KG1 (cell line): ENCODE data around the gene ADCYAP1R1.
A peak's percentile ranks its signal among the peaks of the same experiment; 100 is the strongest.

ENCODE experiments used
- DNase-seq: peaks from one replicate; lab custom pipeline; 2025; lab: John Stamatoyannopoulos, UW

Gene ADCYAP1R1

GRCh38 chr7:31106303-31107105, 54.4 kb downstream of the ADCYAP1R1 start:
- DNase-seq: no peak

- no peak for DNase-seq
Observed at GRCh38 chr7:31107106-31108090, 55.3 kb downstream of the ADCYAP1R1 start.

- no peak for DNase-seq
Observed at GRCh38 chr7:31108097-31108657, 56.1 kb downstream of the ADCYAP1R1 start.

- DNase-seq: no peak
Observed at GRCh38 chr7:31109751-31110150, 57.6 kb downstream of the ADCYAP1R1 start.

GRCh38 chr7:31110331-31111108, 58.4 kb downstream of the ADCYAP1R1 start:
- DNase-seq: no peak

- no peak for DNase-seq
Observed at GRCh38 chr7:31111109-31111451, 59.0 kb downstream of the ADCYAP1R1 start.

- no peak for DNase-seq
Observed at GRCh38 chr7:31113660-31114059, 61.6 kb downstream of the ADCYAP1R1 start.

GRCh38 chr7:31114593-31115343, 62.7 kb downstream of the ADCYAP1R1 start:
- DNase-seq: no peak

GRCh38 chr7:31116615-31117014, 64.5 kb downstream of the ADCYAP1R1 start:
- DNase-seq: no peak

GRCh38 chr7:31119249-31119648, 67.1 kb downstream of the ADCYAP1R1 start:
- DNase-seq: no peak

- DNase-seq: no peak
Observed at GRCh38 chr7:31120800-31121513, 68.8 kb downstream of the ADCYAP1R1 start.

- no peak for DNase-seq
Observed at GRCh38 chr7:31121601-31122000, 69.5 kb downstream of the ADCYAP1R1 start.

- DNase-seq: peak; percentile 13
Observed at GRCh38 chr7:31122649-31123058, 70.5 kb downstream of the ADCYAP1R1 start.

GRCh38 chr7:31123321-31123720, 71.2 kb downstream of the ADCYAP1R1 start:
- no peak for DNase-seq

- DNase-seq: no peak
Observed at GRCh38 chr7:31123726-31124125, 71.6 kb downstream of the ADCYAP1R1 start.

GRCh38 chr7:31125171-31125570, 73.1 kb downstream of the ADCYAP1R1 start:
- DNase-seq: no peak

- no peak for DNase-seq
Observed at GRCh38 chr7:31126976-31127375, 74.9 kb downstream of the ADCYAP1R1 start.

GRCh38 chr7:31129067-31129466, 77.0 kb downstream of the ADCYAP1R1 start:
- no peak for DNase-seq

GRCh38 chr7:31133497-31133896, 81.4 kb downstream of the ADCYAP1R1 start:
- no peak for DNase-seq
